Amniotic epithelial cell (primary cell): ENCODE data around the gene FDXR.

Experiments used
- DNase-seq: peaks from one replicate; pipeline ENCODE4 v3.0.0-alpha.2; 2010; ENCODE audit warnings: low read depth

Gene FDXR

DNA sequence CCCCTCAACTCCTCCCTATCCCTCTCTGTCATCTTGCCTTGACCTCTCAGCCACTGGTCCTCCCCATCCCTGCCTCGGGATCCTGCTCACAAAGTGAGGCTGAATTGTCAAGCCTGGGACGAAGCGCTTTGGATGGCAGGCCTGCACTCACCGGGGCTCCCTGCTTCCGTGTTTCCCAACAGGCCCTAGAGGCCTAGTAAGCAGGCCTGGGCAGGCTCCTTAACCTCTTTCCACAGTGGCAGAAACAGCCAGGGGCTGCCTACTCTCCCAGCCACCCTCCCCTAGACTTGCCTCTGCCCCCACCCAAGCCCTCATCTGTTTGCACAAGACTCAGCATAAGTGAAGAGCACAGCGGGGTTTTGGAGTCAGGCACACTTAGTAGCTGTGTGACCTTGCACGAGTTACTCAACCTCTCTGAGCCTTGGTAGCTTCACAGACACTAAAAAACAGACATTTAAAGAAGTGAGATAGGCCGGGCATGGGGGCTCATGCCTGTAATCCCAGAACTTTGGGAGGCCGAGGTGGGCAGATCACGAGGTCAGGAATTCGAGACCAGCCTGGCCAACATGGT lies 25.7 kb upstream of the FDXR start:
- no peak for DNase-seq

DNA sequence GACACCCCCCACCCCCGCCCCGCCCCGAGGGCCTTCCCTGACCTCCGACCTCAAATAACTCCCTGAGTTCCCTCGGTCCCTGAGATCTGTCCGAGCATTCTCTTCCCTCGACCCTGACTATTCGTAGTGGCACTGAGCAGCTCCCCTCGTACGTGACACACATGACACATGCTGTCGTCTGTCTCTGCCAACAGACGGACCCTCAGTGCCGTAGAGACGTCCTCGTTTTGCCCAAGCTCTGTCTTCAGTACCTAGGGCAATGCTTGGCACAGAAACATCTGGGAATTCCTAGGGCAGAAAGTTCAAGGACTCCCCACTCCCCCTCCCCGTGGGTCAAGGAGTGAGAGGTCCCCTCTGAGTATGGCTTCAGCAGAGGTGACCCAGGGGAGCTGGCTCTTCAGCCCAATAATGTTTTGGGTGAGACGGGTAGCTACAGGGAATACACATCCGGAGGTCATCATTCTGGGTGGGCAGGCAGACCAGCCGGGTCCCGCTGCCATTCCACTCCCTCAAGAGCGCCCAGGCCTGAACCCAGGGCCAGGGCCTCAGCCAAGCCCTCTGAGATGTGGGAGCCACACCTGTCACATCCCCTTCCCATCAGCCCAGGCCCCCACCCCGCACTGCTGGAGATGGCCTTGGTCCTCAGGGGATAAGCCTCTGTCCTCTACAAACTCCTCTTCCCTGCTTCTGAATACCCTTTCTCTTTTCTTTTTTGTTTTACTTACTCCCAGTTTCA lies 21.3 kb upstream of the FDXR start:
- DNase-seq, result no peak

DNA sequence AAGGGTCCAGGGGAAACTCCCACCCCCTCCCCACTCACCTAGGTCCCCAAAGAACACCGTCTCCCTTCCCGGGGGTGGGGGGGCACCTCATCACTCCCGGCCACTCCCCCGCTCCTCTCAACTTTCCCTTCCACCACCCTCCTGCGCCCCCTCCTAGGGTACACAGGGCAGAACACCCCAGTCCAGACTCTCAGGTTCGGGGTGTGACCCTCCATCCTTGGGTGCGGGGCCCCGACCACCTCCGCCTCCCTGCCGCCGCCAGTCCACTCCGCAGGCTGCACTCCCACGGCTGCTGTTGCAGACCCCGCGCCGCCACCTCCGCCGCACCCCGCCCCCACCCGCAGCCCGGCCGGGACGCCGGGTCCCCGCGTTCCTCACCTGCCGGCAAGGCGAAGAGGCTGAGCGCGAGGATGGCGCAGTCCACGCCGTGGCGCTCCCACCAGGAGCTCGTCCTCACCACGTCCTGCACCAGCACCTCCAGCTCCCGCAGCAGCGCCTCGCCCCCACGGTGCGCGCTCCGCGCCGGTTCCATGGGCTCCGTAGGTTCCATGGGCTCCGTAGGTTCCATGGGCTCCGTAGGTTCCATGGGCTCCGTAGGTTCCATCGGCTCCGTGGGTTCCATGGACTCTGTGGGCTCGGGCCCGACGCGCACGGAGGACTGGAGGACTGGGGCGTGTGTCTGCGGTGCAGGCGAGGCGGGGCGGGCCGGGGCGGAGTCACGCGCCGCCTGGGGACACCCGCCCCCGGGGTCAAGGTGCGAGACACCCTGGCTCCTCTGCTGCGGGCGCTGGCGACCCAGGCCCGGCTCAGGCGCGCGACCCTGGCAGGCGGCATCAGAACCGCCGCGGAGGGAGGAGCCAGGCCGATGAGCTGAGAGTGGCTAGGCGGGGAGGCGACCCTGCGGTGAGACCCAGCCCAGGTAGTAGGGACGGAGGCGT lies 20.4 kb upstream of the FDXR start, which contains the start of gene FADS6:
TSS of gene FADS6 (minus strand) at position 660 of the 938 bp plus-strand sequence. CDS start at position 622, 38 bp downstream.
- DNase-seq, result no peak

DNA sequence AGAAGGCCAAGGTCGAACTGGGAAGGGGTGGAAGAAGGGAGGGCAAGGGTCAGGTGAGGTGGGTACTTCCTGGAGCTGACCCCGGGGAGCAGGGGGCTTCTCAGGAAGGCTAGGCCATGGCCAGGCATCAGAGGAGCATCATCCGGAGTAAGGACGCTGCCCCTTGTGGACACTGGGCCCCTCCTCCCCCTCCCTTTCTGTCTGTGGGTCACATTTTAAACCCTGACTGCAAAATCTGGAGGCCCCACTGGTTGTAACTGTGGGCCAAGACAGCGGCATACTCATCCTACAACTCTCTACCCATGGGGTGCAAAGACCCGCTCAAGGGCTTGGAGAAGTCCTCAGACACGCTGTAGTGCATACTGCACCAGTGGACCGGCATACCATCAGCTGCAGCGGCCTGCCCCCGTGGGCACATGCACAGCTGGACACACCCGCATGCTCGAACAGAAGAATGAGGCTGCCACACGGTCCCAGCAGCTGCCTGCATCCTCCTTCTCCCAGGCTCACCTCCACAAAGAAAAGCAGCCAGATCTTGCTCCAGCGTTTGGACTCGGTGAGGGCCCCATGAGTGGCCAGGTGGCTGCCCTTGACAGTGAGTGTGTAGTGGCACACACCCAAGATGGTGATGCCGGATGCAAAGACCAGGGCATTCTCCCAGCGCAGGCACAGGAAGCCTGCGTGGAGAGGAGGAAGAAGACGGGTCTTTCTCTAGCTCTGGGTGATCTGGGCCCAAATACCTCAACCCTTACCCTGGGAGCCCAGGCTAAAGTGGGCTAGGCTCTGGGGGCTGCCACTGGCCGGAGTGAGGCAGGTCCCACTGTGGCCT lies 19.4 kb upstream of the FDXR start:
- DNase-seq, result no peak

DNA sequence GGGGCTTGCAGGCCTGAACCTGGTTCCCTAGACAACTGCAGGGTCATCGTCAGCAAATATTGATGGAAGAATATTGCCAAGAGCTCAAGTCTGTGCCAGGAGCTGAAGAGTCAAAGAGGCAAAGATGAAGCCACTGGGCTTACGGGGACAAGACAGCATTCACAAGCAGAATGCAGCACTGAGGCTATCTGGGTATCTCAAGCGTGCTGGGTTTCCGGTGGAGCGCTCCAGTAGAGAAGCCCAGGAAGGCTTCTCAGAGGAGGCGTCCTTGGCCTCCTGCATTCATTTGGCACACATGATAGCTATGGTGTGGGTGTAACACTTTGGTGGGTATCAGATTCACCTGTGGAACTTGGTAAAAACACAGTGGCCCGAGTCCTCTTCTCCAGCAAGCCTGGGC lies 17.8 kb upstream of the FDXR start:
- no peak for DNase-seq

DNA sequence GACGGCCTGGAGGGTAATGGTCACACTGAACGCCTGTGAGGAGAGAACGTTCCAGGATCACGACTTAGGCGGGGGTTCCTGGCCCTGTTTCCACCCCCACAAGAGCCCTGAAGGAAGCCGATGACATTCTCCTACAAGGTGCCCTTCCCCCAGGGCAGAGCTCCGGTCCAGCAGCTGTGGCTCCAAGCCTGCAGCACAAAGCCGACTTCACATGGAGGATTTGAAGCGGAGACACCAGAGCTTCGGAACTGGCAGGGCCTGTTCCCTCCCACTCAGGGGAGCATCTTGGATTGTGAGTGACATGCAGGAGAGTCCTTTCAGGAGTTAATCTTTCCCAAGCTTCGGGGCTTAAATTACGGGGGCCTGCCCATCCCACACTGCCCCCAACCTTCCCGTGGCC lies 15.7 kb upstream of the FDXR start:
- DNase-seq, result no peak

DNA sequence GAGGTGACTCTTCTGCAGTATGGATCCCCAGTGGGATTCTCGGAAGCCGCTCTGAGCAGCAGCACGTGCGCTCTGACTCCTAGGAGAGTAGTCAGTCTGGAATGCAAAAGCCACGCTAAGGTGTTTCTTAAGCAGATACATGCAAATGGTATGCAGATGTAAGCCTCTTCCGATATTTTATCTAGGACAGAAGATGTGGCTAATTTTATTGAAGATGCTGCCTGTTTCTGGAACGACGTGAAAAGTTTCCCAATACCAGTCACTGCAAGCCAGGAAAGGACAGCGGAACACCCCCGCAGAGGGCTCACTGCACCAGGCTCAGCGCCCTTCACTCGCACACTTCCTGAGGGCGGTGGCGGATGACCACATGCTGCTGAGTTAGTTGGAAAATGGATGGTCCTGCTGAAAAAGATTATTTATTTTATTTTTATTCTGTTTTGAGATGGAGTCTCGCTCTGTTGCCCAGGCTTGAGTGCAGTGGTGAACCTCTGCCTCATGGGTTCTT lies 10.5 kb upstream of the FDXR start:
- no peak for DNase-seq

DNA sequence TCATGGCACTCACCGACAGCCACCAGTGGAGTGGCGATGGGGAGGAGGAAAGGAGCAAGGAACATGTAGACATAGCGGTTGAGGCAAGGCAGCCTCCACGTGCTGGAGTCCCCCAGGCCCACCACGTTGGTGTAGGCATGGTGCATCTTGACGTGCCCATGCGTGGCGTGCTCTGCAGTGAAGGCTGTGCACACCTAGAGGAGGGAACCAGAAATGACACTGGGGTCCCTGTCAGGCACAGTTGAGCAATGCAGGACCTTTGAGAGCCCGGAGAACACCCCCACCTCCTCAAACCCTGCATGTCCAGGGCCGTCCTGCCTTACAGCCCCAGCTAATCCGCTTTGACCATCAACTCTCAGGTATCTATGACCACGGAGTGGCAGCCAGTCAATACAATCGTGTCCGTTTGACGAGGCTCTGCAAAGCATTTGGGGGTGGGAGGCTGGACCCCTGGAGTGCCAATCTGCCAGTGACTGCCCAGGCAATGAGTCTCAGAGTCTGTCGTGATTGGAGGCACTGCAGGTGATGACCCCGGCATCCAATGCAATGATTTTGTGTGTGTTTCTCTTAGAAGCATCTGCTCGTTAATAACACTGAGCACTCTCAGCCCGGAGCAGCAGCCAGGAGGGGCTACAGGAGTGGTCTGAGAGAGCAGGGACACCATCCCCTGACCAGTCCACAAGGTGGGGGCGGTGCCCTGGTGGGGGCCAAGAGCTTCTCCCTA lies 9.9 kb upstream of the FDXR start:
- no peak for DNase-seq

DNA sequence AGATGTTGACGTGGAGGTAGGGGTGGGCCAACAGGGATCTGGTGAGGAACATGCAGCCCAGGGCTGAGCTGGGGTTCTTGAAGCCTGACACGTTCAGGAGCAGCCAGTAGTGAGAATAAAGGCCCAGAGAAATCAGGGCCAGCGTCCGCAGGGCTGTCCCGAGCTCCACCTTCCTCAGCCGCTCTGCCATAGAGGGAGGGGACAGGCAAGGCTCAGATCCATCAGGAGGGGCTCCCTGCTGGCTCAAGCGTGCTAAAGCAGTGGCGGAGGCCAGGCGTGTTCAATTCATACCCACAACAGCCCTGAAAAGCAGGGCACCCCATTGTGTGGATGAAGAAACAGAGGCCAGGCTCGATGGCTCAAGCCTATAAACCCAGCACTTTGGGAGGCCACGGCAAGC lies 8.3 kb upstream of the FDXR start:
- DNase-seq, result no peak

DNA sequence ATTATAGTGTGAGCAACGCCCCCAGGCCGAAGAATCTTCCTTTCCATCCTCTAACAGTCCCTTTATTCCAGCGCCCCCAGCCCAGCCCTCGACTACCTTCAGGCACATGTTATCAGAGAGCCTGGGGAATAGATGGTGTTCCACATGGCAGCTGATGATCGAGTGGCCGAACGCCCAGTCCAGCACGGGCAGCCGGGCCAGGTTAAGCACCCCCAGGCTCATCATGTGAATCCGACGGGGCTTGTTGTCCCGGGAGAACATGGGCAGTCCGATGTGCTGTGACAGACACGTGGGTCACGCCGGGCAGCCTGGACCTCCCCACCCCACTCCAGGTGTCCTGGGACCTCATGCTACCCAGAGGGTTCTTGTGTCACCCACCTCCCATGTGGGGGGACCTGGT lies 6.5 kb upstream of the FDXR start:
- DNase-seq, result no peak

DNA sequence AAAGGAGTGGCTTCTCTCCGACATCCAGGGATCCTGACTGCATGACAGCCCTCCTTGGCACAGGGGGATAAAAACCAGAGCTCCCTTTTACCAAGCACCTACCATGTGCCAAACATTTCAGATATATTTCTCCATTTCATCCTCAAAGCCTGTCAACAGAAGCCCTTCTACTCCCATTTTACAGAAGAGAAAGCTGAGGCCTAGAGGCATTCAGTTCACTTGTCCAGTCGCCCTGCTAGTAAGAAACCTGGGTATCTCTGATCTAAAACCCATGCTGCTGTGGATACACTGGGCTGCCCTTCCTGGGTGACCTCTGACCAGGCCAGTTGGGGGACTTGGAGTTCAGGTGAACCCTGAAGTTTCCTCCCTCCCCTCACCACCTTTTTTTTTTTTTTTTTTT lies 5.9 kb upstream of the FDXR start:
- DNase-seq, result no peak

DNA sequence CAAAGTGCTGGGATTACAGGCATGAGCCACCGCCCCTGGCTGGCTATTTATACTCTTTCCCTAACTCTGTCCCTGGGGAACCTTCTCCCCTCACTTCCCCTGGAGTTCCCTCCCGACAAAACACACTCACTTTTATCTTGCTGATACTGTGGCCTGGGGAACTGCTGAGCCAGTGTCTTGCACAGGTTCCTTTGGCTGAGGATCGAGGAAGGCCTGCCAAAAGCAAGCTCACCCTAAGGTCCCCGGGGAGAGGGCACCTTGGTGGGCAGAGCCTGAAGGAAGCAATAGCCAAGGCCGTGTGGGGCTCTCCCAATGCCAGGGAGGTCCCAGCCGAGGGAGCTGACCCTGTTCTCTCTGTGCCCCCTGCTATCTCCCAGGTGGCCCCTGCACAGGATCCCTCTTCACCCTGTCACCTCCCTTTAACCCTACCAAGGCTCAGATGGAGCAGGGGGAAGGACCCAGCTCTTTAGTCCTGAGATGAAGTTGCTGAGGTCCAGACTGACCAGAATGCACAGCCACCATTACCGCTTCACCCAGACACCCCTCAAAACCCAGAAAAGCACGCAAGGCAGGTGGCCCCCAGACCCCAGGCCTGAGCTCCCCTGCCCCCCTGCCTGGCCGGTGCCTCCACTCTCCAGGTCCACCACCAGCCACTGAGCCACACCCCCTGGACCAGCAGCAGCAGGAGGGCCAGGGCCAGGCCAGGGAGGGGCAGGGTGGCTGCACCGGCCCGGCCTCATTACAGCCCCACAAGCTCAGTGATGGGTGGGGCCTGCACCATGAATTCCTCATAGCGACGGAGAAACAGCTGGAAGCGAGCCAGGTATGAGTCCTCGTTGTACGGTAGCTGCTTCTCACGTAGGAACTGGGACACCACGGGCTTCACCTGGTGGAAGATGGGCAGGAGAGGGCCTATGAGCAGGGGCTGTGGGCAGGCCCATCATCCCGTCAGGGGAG lies 5.1 kb upstream of the FDXR start:
- DNase-seq, result peak; percentile 24

DNA sequence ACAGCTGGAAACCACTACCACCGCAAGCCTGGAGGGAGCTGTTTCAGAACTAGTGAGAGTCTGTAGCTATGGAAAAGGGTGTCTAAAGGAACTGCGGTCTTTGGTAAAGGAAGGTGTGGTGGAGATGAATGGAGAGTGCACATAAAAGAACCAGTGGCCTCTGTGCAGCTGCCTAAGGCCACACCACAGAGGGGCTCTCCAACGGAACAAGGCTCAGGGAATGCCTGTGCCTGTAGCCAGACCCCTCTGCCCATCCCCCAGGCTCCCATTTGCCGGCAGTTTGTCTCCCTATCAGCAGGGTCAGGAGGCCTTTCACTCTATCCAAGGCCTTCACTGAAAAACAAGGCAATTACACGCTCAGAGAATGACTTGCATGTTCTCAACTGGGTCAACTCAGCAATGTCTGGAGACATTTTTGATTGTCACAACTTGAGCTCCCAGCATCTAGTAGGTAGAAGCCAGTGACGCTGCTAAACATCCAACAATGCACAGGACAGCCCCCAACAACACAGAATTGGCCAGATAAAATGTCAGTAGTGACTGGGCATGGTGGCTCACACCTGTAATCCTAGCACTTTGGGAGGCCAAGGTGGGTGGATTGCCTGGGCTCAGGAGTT lies 3.3 kb upstream of the FDXR start:
- no peak for DNase-seq

DNA sequence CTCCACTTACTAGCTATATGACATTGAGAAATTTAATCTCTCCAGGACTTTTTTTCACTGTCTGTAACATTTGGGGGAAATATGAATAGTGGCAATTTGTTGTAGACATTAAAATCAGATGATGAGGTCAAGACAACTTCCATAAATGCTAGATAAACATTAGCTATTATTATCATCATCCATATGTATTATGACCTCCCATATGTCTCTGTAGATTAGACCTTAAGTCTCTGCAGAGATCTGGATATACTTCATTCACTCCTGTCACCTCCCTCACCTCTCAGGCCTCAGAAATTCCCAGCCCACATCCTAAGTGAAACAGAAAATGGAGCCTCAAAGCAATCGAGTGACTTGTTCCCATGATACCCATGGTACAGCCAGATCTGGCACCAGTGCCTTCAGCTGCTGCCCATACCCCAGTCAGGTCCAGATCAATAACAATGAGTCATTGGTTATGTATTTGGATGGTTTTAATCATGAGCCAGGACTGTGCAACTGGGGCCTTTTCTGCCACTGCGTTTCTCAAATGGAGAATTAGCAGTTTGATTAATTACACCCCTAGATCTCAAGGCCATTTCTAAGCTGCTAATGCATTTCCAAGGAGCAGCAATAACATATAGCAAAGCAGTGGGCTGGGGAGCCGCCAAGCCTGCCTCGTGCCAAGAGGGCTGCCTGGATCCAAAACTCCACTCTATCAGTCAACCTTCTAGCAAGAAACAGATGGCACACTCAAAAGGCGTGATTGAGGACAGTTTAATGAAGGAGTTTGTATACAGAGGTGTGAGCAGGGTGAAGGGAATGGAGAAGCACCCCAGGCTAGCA lies 2.6 kb upstream of the FDXR start:
- DNase-seq, result no peak

DNA sequence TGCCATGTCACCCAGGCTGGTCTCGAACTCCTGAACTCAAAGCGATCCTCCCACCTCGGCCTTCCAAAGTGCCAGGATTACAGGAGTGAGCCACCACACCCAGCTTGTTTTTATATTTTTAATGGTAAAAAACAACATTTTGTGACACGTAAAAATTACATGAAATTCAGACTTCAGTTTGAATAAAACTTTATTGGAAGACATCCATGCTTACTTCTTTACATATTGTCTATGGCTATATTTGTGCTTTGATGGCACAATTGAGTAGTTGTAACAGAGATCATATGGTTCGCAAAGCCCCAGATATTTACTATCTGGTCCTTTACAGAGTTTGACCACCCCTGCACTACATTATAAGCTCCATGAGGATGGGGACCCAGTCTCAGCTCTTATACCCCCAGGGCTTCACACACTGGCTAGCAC lies 1.8 kb upstream of the FDXR start:
- no peak for DNase-seq

DNA sequence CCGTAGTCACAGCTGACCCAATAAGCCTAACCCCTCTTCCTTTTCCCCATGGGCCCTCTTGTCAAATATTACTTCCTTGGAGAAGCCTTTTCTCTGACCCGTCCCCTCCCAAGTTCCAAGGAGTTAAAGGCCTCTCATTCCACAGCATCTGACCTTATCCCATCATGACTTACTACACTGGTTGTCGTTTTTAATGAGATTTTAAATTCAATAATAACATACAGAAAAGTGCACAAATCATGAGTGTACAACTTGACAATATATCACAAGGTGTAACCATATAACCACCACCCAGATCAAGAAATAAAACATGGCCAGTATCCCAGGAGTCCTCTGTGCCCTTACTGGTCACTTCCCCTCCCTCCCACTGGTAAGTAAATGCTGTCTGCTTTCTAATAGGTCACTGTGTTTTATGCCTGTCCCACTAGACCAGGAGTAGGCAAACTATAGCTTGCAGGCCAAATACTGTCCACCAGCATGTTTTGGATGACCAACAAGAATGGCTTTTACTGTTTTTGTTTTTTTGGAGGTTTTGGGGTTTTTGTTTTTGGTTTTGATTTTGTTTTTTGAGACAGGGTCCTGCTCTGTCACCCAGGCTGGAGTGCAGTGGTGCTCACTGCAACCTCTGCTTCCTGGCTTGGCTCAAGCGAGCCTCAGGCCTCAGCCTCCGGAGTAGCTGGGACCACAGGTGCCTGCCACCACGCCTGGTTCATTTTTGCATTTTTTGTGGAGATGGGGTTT lies 1.2 kb upstream of the FDXR start:
- DNase-seq, result no peak

DNA sequence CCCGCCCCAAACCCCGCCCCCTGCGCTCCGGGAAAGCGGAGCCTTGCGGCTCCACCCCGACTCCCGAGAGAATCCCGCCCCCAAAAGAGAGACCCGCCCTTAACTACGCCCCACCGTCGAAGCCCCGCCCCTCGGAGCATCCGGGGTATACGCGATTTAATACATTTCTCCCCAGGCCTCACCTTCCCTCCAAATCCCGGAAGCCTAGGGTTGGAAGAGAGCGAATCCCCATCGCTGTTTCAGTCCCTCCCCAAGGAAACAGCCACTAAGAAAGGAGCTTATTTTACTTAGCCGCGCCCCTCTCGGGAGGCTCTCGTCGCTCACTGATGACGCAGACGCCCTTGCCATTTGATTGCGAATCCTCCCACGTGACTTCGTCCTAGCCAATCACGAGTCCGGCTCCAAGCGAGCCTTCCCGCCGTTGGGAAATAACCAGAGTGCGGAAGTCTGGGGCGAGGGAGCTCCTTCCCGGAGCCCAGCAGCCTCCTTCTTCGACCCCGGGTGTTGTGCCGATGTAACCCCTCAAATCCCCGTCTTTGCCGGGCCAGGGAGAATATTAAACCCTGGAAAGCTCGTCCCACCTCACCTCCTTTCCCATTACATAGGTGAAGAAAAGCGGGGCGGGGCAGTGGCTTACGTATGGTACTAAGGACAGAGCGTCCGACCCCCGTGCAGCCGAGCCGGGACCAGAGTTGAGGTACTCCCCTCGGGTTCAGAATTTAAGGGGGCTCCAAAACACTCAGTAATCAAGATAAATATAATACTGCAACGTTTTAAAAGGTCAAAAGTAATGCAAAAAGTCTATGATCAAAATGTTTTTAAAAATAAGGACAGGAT lies 461 bp upstream of the FDXR start:
- DNase-seq, result peak; percentile 100
